Immature natural killer cell (primary cell): ENCODE measurements around the gene PHAF1. TPM values are rescaled to one million over a fixed set of nuclear protein-coding genes. Genes with fewer than 3 reads are reported as not detected.
"Not testable (repeated sequence)": the region's sequence is repeated elsewhere in the genome, so short reads cannot be mapped to it uniquely, and the experiment has no call there.

Experiments used
- DNase-seq, 3 donors: peaks; one replicate each; pipeline ENCODE4 v3.0.0; 2022; ENCODE audit warnings: mixed read lengths in 1 of 3
- H3K27ac Mint-ChIP-seq, 6 donors: one replicate each; pipeline ENCODE4 v1.8.0; 2020; ENCODE audit warnings: mixed read lengths in 6 of 6, mild to moderate bottlenecking in 5 of 6, inconsistent platforms in 4 of 6, moderate library complexity in 3 of 6
- H3K27me3 Mint-ChIP-seq, 3 donors: one replicate each; pipeline ENCODE4 v1.8.0; 2020 to 2021; ENCODE audit warnings: low read depth in 3 of 3, mild to moderate bottlenecking in 3 of 3, mixed read lengths in 3 of 3, moderate library complexity in 3 of 3, inconsistent platforms in 1 of 3
- H3K36me3 Mint-ChIP-seq, 3 donors: one replicate each; pipeline ENCODE4 v1.8.0; 2020; ENCODE audit warnings: mixed read lengths in 3 of 3, inconsistent platforms in 2 of 3, mild to moderate bottlenecking in 2 of 3
- H3K4me1 Mint-ChIP-seq, 2 donors: one replicate each; pipeline ENCODE4 v1.8.0; 2020; ENCODE audit warnings: inconsistent platforms in 2 of 2, mild to moderate bottlenecking in 2 of 2, mixed read lengths in 2 of 2, moderate library complexity in 1 of 2
- H3K4me3 Mint-ChIP-seq, 5 donors: one replicate each; pipeline ENCODE4 v1.8.0; 2020; ENCODE audit warnings: mild to moderate bottlenecking in 5 of 5, mixed read lengths in 5 of 5, inconsistent platforms in 3 of 5, moderate library complexity in 3 of 5
- H3K9me3 Mint-ChIP-seq, 6 donors: one replicate each; pipeline ENCODE4 v1.8.0; 2020; ENCODE audit warnings: mild to moderate bottlenecking in 6 of 6, mixed read lengths in 6 of 6, inconsistent platforms in 4 of 6, moderate library complexity in 3 of 6
- polyA plus RNA-seq, 3 donors: library from polyadenylated mRNA; unstranded; fragments of 300-500 nt; fragmentation: Illumina TruSeq; gene quantifications; one replicate each; pipeline ENCODE4 v1.2.3, GENCODE V29; 2021

PHAF1 gene
- polyA plus RNA-seq, 3 donors from 2014 or later = 5.7 to 15.1 (median 14.4) TPM

GRCh38 chr16:67112591-67113399, 3.1 kb downstream of the PHAF1 start:
- Mint-ChIP-seq H3K4me1 (peaks cover 31 to 57% of the 10 kb centered on the region in 2 donors), H3K27ac (no peak overlapping the region), H3K36me3 (peaks cover 0 to 4% (median 0%) of the 10 kb centered on the region in 3 donors), H3K27me3 (peaks cover 5 to 8% (median 7%) of the 10 kb centered on the region in 3 donors), H3K4me3 (no peak overlapping the region), H3K9me3 (no peaks in the 10 kb centered on the region)
- no peak for DNase-seq

GRCh38 chr16:67114793-67115192, 5.1 kb downstream of the PHAF1 start:
- Mint-ChIP-seq H3K36me3 (peaks cover 0 to 6% (median 0%) of the 10 kb centered on the region in 3 donors), H3K27me3 (peaks cover 3 to 9% (median 5%) of the 10 kb centered on the region in 3 donors), H3K9me3 (no peaks in the 10 kb centered on the region), H3K4me3 (no peak overlapping the region), H3K4me1 (peaks cover 26 to 50% of the 10 kb centered on the region in 2 donors), H3K27ac (peak overlapping the region in 1 of 6 donors; percentile 37)
- no peak for DNase-seq

GRCh38 chr16:67115639-67116038, 5.9 kb downstream of the PHAF1 start:
- Mint-ChIP-seq H3K27me3 (peaks cover 0 to 3% (median 0%) of the 10 kb centered on the region in 3 donors), H3K4me1 (peaks cover 19 to 43% of the 10 kb centered on the region in 2 donors), H3K27ac (no peak overlapping the region), H3K4me3 (no peak overlapping the region), H3K36me3 (peaks cover 0 to 12% (median 2%) of the 10 kb centered on the region in 3 donors), H3K9me3 (no peaks in the 10 kb centered on the region)
- DNase-seq = no peak

GRCh38 chr16:67116388-67117311, 6.9 kb downstream of the PHAF1 start:
- Mint-ChIP-seq H3K27ac (no peak overlapping the region), H3K36me3 (peaks cover 0 to 16% (median 5%) of the 10 kb centered on the region in 3 donors), H3K9me3 (no peaks in the 10 kb centered on the region), H3K27me3 (peaks cover 0 to 3% (median 0%) of the 10 kb centered on the region in 3 donors), H3K4me3 (no peak overlapping the region), H3K4me1 (peaks cover 10 to 34% of the 10 kb centered on the region in 2 donors)
- no peak for DNase-seq

GRCh38 chr16:67117716-67118115, 8.0 kb downstream of the PHAF1 start:
- DNase-seq = no peak
- Mint-ChIP-seq H3K4me3 (no peak overlapping the region), H3K36me3 (peaks cover 3 to 19% (median 5%) of the 10 kb centered on the region in 3 donors), H3K9me3 (no peaks in the 10 kb centered on the region), H3K4me1 (peaks cover 8 to 23% of the 10 kb centered on the region in 2 donors), H3K27ac (no peak overlapping the region), H3K27me3 (peaks cover 0 to 3% (median 0%) of the 10 kb centered on the region in 3 donors)

- H3K27me3 Mint-ChIP-seq = peaks cover 0 to 3% (median 0%) of the 10 kb centered on the region in 3 donors
- H3K4me1 Mint-ChIP-seq = peaks cover 5 to 11% of the 10 kb centered on the region in 2 donors
- peaks cover 9 to 19% (median 12%) of the 10 kb centered on the region in 3 donors for H3K36me3 Mint-ChIP-seq
- no peak overlapping the region for H3K4me3 Mint-ChIP-seq
- H3K9me3 Mint-ChIP-seq = no peaks in the 10 kb centered on the region
- H3K27ac Mint-ChIP-seq = no peak overlapping the region
- DNase-seq = no peak
Measured at GRCh38 chr16:67120025-67120424, 10.3 kb downstream of the PHAF1 start.

- not testable (repeated sequence) for H3K27ac Mint-ChIP-seq, H3K9me3 Mint-ChIP-seq, H3K27me3 Mint-ChIP-seq, H3K4me1 Mint-ChIP-seq, H3K4me3 Mint-ChIP-seq, DNase-seq
- H3K36me3 Mint-ChIP-seq = peaks cover 12 to 33% (median 12%) of the 10 kb centered on the region in 3 donors
Measured at GRCh38 chr16:67122799-67123198, 13.1 kb downstream of the PHAF1 start.

- Mint-ChIP-seq H3K27ac (peak overlapping the region in 1 of 6 donors; percentile 45), H3K4me1 (no peaks in the 10 kb centered on the region), H3K27me3 (peaks cover 0 to 1% (median 0%) of the 10 kb centered on the region in 3 donors), H3K4me3 (no peak overlapping the region), H3K36me3 (peaks cover 12 to 37% (median 16%) of the 10 kb centered on the region in 3 donors), H3K9me3 (no peaks in the 10 kb centered on the region)
- DNase-seq = no peak
Measured at GRCh38 chr16:67128417-67128816, 18.7 kb downstream of the PHAF1 start.

GRCh38 chr16:67128887-67129286, 19.1 kb downstream of the PHAF1 start:
- no peak overlapping the region for H3K4me3 Mint-ChIP-seq
- peaks cover 8 to 33% (median 11%) of the 10 kb centered on the region in 3 donors for H3K36me3 Mint-ChIP-seq
- H3K27me3 Mint-ChIP-seq = peaks cover 0 to 1% (median 0%) of the 10 kb centered on the region in 3 donors
- no peaks in the 10 kb centered on the region for H3K9me3 Mint-ChIP-seq
- no peaks in the 10 kb centered on the region for H3K4me1 Mint-ChIP-seq
- no peak for DNase-seq
- H3K27ac Mint-ChIP-seq = peak overlapping the region in 1 of 6 donors; percentile 45

- DNase-seq = no peak
- Mint-ChIP-seq H3K27ac (no peak overlapping the region), H3K36me3 (peaks cover 7 to 36% (median 8%) of the 10 kb centered on the region in 3 donors), H3K4me3 (no peak overlapping the region), H3K27me3 (peaks cover 0 to 1% (median 0%) of the 10 kb centered on the region in 3 donors), H3K4me1 (no peaks in the 10 kb centered on the region), H3K9me3 (no peaks in the 10 kb centered on the region)
Measured at GRCh38 chr16:67129422-67129821, 19.7 kb downstream of the PHAF1 start.

- H3K4me3 Mint-ChIP-seq = no peak overlapping the region
- no peak for DNase-seq
- no peaks in the 10 kb centered on the region for H3K4me1 Mint-ChIP-seq
- H3K27ac Mint-ChIP-seq = no peak overlapping the region
- H3K9me3 Mint-ChIP-seq = no peaks in the 10 kb centered on the region
- H3K36me3 Mint-ChIP-seq = peaks cover 12 to 46% (median 27%) of the 10 kb centered on the region in 3 donors
- no peaks in the 10 kb centered on the region for H3K27me3 Mint-ChIP-seq
Measured at GRCh38 chr16:67137605-67138004, 27.9 kb downstream of the PHAF1 start.

- Mint-ChIP-seq H3K4me3 (no peak overlapping the region), H3K9me3 (no peaks in the 10 kb centered on the region), H3K27ac (no peak overlapping the region), H3K36me3 (peaks cover 15 to 48% (median 22%) of the 10 kb centered on the region in 3 donors), H3K27me3 (peaks cover 0 to 2% (median 0%) of the 10 kb centered on the region in 3 donors), H3K4me1 (no peaks in the 10 kb centered on the region)
- no peak for DNase-seq
Measured at GRCh38 chr16:67141391-67141790, 31.6 kb downstream of the PHAF1 start.

GRCh38 chr16:67142342-67142741, 32.6 kb downstream of the PHAF1 start:
- no peak for DNase-seq
- Mint-ChIP-seq H3K36me3 (peaks cover 15 to 55% (median 26%) of the 10 kb centered on the region in 3 donors), H3K27me3 (peaks cover 0 to 2% (median 0%) of the 10 kb centered on the region in 3 donors), H3K4me1 (no peaks in the 10 kb centered on the region), H3K4me3 (no peak overlapping the region), H3K27ac (no peak overlapping the region), H3K9me3 (no peaks in the 10 kb centered on the region)
